HEK293 (cell line): ENCODE data around the gene POR.

Source experiments
- CTCF ChIP-seq: fragments of 450-650 bp; formaldehyde crosslinking; IDR thresholded peaks from 2 replicates; pipeline ENCODE4 v1.5.1; 2016; ENCODE audit warnings: missing biosample characterization, missing genetic modification characterization
- HOXD13 ChIP-seq: sonication (generic); formaldehyde crosslinking; IDR thresholded peaks from 2 replicates; pipeline ENCODE4 v1.8.0; 2022; ENCODE audit warnings: missing genetic modification reagents, borderline replicate concordance
- SP2 ChIP-seq: fragments of 450-650 bp; formaldehyde crosslinking; IDR thresholded peaks from 2 replicates; pipeline ENCODE4 v1.5.1; 2016; ENCODE audit warnings: missing biosample characterization, missing genetic modification characterization
- YY1 ChIP-seq: fragments of 450-650 bp; formaldehyde crosslinking; IDR thresholded peaks from 2 replicates; pipeline ENCODE4 v1.5.1; 2018; ENCODE audit warnings: missing biosample characterization, missing genetic modification characterization
- ZBTB1 ChIP-seq: fragments of 450-650 bp; formaldehyde crosslinking; IDR thresholded peaks from 2 replicates; pipeline ENCODE4 v1.5.1; 2016; ENCODE audit warnings: missing biosample characterization, missing genetic modification characterization
- ZNF10 ChIP-seq: fragments of 450-650 bp; formaldehyde crosslinking; IDR thresholded peaks from 2 replicates; pipeline ENCODE4 v1.5.1; 2017; ENCODE audit warnings: missing biosample characterization, missing genetic modification characterization
- ZNF513 ChIP-seq: fragments of 450-650 bp; IDR thresholded peaks from 2 replicates; pipeline ENCODE4 v1.5.1; 2018; ENCODE audit warnings: missing biosample characterization, missing genetic modification characterization
- ZNF837 ChIP-seq: fragments of 450-650 bp; formaldehyde crosslinking; IDR thresholded peaks from 2 replicates; pipeline ENCODE4 v1.5.1; 2016; ENCODE audit warnings: missing biosample characterization, missing genetic modification characterization
- TF ChIP-seq, protein P1 (sequence below): fragments of 450-650 bp; formaldehyde crosslinking; IDR thresholded peaks from 2 replicates; pipeline ENCODE4 v1.5.1; 2016; ENCODE audit warnings: missing biosample characterization, missing genetic modification characterization
- TF ChIP-seq, protein P2 (sequence below): fragments of 450-650 bp; formaldehyde crosslinking; IDR thresholded peaks from 2 replicates; pipeline ENCODE4 v1.5.1; 2016; ENCODE audit warnings: missing biosample characterization, missing genetic modification characterization

- no peak for TF ChIP-seq CTCF
- no peak for TF ChIP-seq ZNF513 (tag by site-specific recombination)
- TF ChIP-seq YY1 (tag by site-specific recombination), result no peak
- TF ChIP-seq ZNF10, result no peak
- no peak for TF ChIP-seq SP2 (tag by site-specific recombination)
- no peak for TF ChIP-seq HOXD13 (CRISPR knock-in tag)
- no peak for TF ChIP-seq ZBTB1 (tag by site-specific recombination)
- TF ChIP-seq ZNF837 (tag by site-specific recombination), result no peak
- TF ChIP-seq, protein P1, sequence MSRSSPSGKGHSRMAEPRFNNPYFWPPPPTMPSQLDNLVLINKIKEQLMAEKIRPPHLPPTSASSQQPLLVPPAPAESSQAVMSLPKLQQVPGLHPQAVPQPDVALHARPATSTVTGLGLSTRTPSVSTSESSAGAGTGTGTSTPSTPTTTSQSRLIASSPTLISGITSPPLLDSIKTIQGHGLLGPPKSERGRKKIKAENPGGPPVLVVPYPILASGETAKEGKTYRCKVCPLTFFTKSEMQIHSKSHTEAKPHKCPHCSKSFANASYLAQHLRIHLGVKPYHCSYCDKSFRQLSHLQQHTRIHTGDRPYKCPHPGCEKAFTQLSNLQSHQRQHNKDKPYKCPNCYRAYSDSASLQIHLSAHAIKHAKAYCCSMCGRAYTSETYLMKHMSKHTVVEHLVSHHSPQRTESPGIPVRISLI, result no peak
- TF ChIP-seq, protein P2, sequence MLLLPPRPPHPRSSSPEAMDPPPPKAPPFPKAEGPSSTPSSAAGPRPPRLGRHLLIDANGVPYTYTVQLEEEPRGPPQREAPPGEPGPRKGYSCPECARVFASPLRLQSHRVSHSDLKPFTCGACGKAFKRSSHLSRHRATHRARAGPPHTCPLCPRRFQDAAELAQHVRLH (tag by site-specific recombination), result no peak
These were observed 33.4 kb upstream of the POR start for GRCh38 chr7:75881436-75882095.
